Lower leg skin (tissue), 4 donors: ENCODE measurements around the gene ALPP. TPM values are rescaled to one million over a fixed set of nuclear protein-coding genes. Genes with fewer than 3 reads are reported as not detected.

Source experiments
- DNase-seq, 2 donors: peaks; one replicate each; pipeline ENCODE4 v3.0.0-alpha.2; 2019; ENCODE audit warnings: low spot score in 2 of 2
- H3K4me3 ChIP-seq: fragments of 200-600 bp; sonication (generic); 2 replicates; pipeline ENCODE4 v1.5.1; 2017; ENCODE audit warnings: mild to moderate bottlenecking, low read depth; ENCODE audit not compliant: poor library complexity, severe bottlenecking
- CTCF ChIP-seq, 3 donors: fragments of 450-650 bp; IDR thresholded peaks; one replicate each; pipeline ENCODE4 v1.5.1; 2016; ENCODE audit warnings: antibody characterized with exemption in 3 of 3, mild to moderate bottlenecking in 3 of 3, moderate library complexity in 2 of 3
- POLR2A ChIP-seq, 2 donors: fragments of 450-650 bp; IDR thresholded peaks; one replicate each; pipeline ENCODE4 v1.6.1; 2016 to 2017; ENCODE audit warnings: antibody characterized with exemption in 2 of 2, mild to moderate bottlenecking in 1 of 2, moderate library complexity in 1 of 2
- WGBS, 2 donors: methylation state at CpG; one replicate each; pipeline ENCODE4 v1.1.5; 2018; 5-methylcytosine and 5-hydroxymethylcytosine counted together
- intact Hi-C: fragments of 100-400 bp; cut with DNase I; formaldehyde crosslinking; loops from one replicate; pipeline ENCODE4 v1.15.0; 2023; ENCODE audit warnings: low total_unique reads
- total RNA-seq, 4 donors: library from RNA; depleted of rRNA; stranded (reverse); fragments of >200 nt; gene quantifications; one replicate each; pipeline ENCODE4 v1.1.0, GENCODE V29; 2016

ALPP gene
- total RNA-seq, 4 donors from 2014 or later = not detected

GRCh38 chr2:232431705-232432590 lies 53.4 kb downstream of the ALPP start:
- TF ChIP-seq POLR2A (IDR thresholded peaks at IDR 0.05) (no peak), CTCF (IDR thresholded peaks at IDR 0.05) (no peak)

More at GRCh38 chr2:232431705-232432590, 53.4 kb downstream of the ALPP start:
- intact Hi-C loops = no loop called here
- no peak for DNase-seq
- 82 to 84% methylated on average over 15 to 16 of the region's 16 CpGs for WGBS, 2 donors
- H3K4me3 ChIP-seq = no peak overlapping the region

Other genes starting within 250 kb of the ALPP start
- not detected for gene ALPG, start 28.1 kb downstream of the ALPP start, total RNA-seq
- not detected for gene ALPI, start 77.4 kb downstream of the ALPP start, total RNA-seq
- under 1 TPM in 2 of 4 donors, not detected in 2; 0.10 to 0.39 TPM for gene ECEL1, start 109.1 kb downstream of the ALPP start, total RNA-seq
- gene PRSS56, start 141.6 kb downstream of the ALPP start, total RNA-seq = not detected
- gene CHRND, start 147.4 kb downstream of the ALPP start, total RNA-seq = not detected
- not detected for gene CHRNG, start 160.9 kb downstream of the ALPP start, total RNA-seq
- 1 to 10 TPM; 2.2 to 5.4 (median 5.1) TPM for gene TIGD1, start 171.8 kb downstream of the ALPP start, total RNA-seq
- gene EIF4E2, start 171.9 kb downstream of the ALPP start, total RNA-seq = 10 to 100 TPM; 29.2 to 44.7 (median 34.6) TPM